ENCODE measurements around the gene LZTS3. TPM values are rescaled to one million over a fixed set of nuclear protein-coding genes. Genes with fewer than 3 reads are reported as not detected.
A peak's percentile ranks its signal among the peaks of the same experiment; 100 is the strongest.

LZTS3 gene
- total and polyA plus RNA-seq, 2 of the 13 experiments (the other 11 are each of a cell fraction or from before 2014, with no cell fraction given) = 10.1 to 31.3 TPM

DNA sequence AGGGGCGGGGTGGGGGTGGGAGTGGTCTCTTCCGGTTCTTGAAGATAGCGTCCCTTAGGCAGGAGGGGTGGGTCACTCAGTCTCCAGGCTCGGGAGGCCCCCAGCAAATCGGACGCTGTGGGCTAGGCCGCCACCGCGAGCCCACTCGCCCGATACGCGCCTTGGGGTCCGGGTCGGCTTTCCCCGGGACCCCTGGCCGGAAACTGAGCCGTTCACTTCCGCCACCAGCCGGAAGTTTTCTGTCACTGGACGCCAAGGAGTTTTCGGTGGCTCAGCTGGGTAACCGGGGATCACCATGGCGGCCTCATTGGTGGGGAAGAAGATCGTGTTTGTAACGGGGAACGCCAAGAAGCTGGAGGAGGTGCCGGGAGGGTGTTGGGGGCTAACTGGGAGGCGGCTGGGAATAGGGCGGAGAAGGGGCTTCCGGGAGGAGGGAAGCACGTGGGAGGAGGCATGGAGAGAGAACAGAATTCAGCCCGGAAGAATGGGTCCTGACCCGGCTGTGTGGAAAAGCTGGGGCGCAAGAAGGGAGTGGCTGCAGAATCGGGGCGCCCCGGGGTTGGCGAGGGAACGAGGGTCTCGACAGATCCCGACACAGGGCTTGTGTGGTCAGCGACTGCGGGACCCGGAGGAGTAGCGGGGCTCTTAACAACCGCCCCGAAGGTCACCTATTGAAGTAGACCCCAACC, 36.1 kb upstream of the LZTS3 start, which contains the start of gene ITPA (continued):
- TF ChIP-seq ZNF646 (CRISPR knock-in tag; IDR thresholded peaks at IDR 0.05) (no peak), RORA (CRISPR knock-in tag; IDR thresholded peaks at IDR 0.05) (no peak), SMAD1 (CRISPR knock-in tag; IDR thresholded peaks at IDR 0.05; ENCODE audit: borderline replicate concordance, low read depth) (peak; percentile 79; the same call in 1 of the 2 replicates), SRSF9 (IDR thresholded peaks at IDR 0.05; ENCODE audit: borderline replicate concordance, insufficient read depth, low read depth, low read length, poor library complexity, severe bottlenecking) (no peak), HOXA3 (CRISPR knock-in tag; IDR thresholded peaks at IDR 0.05) (peak; percentile 79), ZNF432 (CRISPR knock-in tag; IDR thresholded peaks at IDR 0.05; ENCODE audit: borderline replicate concordance) (no peak), ARID4A (CRISPR knock-in tag; IDR thresholded peaks at IDR 0.05; ENCODE audit: borderline replicate concordance) (peak; percentile 98), ZNF264 (CRISPR knock-in tag; IDR thresholded peaks at IDR 0.05) (peak; percentile 22; the same call in 1 of the 2 replicates), REST (IDR thresholded peaks at IDR 0.05; ENCODE audit: borderline replicate concordance in 1 of 2, low read depth in 1 of 2, low read length in 2 of 2) (peak in 1 of 2 experiments; percentile 48; a peak in 1 of 4 replicates)
- TF ChIP-seq, protein P1, sequence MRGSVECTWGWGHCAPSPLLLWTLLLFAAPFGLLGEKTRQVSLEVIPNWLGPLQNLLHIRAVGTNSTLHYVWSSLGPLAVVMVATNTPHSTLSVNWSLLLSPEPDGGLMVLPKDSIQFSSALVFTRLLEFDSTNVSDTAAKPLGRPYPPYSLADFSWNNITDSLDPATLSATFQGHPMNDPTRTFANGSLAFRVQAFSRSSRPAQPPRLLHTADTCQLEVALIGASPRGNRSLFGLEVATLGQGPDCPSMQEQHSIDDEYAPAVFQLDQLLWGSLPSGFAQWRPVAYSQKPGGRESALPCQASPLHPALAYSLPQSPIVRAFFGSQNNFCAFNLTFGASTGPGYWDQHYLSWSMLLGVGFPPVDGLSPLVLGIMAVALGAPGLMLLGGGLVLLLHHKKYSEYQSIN (CRISPR knock-in tag; IDR thresholded peaks at IDR 0.05; ENCODE audit: borderline replicate concordance) = no peak
